ENCODE results near the gene IP6K1.

The IP6K1 gene

DNA sequence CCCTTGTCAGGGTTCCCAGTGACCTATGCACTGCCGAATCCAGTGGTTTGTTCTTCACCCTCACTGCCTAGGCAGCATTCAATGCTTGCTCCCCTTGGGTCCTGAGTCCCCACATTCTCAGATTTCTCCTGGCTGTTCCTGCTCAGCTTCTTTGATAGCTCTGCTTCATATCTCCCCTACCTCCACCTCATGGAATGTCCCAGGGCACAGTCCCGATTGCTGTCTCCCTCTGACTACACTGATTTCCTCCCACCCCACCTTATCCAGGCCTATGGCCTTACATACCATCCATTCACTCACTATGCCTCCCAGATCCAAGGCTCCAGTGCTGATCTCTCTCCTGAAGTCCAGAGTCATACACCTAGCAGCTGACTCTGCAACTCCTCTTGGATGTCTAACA lies 14.8 kb upstream of the IP6K1 start:
- no peak for TF ChIP-seq CTCF (conservative IDR thresholded peaks at IDR 0.05; ENCODE audit: low read depth, low read length)
- H3K4me3 ChIP-seq (ENCODE audit: low read length), result no peak overlapping the region
- no peak for DNase-seq (ENCODE audit: low read depth)

DNA sequence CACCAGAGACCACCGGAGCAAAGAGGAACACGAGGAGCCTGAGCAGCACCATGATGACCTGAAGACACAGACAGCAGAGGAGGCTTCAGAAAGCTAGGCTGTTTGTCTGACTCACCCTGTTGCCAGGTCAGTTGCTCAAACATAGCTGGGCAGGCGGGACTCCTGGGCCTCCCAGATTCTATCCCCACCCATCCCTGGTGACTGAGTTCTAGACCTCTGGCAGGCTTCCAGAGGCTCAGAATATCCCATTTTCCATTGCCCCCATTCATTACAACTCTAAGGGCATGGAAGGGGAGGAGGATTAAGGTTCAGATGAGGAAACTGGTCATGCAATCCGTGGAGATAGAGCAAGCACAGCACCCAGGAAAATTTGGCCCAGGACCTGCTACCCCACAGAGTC lies 13.4 kb upstream of the IP6K1 start, which contains the start of gene CDHR4:
CDHR4 (minus strand) TSS at position 113 of the 400 bp plus-strand sequence; CDS start at position 52, 61 bp downstream.
- no peak for TF ChIP-seq CTCF (conservative IDR thresholded peaks at IDR 0.05; ENCODE audit: low read depth, low read length)
- no peak for DNase-seq (ENCODE audit: low read depth)
- H3K4me3 ChIP-seq (ENCODE audit: low read length), result no peak within 1 kb of the TSS

DNA sequence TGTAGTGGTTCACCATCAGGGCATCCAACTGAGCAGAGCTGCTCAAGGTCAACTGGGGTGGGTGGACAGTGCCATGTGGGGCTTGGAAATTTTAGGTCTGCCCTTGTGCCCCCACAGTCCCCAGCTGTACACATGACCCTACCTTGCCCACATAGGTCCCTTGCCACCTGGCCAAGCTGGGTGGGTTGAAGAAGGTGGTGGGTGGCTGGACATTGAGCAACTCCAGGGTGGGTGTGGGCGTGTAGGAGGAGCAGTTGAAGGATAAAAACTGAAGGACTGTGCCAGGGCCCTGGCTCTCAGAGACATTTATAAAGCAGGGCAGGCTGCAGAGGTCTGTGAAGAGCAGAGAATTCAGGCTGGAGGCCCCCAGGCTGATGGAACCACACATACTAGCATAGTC lies 12.8 kb upstream of the IP6K1 start:
- TF ChIP-seq CTCF (conservative IDR thresholded peaks at IDR 0.05; ENCODE audit: low read depth, low read length), result no peak
- no peak overlapping the region for H3K4me3 ChIP-seq (ENCODE audit: low read length)
- no peak for DNase-seq (ENCODE audit: low read depth)

DNA sequence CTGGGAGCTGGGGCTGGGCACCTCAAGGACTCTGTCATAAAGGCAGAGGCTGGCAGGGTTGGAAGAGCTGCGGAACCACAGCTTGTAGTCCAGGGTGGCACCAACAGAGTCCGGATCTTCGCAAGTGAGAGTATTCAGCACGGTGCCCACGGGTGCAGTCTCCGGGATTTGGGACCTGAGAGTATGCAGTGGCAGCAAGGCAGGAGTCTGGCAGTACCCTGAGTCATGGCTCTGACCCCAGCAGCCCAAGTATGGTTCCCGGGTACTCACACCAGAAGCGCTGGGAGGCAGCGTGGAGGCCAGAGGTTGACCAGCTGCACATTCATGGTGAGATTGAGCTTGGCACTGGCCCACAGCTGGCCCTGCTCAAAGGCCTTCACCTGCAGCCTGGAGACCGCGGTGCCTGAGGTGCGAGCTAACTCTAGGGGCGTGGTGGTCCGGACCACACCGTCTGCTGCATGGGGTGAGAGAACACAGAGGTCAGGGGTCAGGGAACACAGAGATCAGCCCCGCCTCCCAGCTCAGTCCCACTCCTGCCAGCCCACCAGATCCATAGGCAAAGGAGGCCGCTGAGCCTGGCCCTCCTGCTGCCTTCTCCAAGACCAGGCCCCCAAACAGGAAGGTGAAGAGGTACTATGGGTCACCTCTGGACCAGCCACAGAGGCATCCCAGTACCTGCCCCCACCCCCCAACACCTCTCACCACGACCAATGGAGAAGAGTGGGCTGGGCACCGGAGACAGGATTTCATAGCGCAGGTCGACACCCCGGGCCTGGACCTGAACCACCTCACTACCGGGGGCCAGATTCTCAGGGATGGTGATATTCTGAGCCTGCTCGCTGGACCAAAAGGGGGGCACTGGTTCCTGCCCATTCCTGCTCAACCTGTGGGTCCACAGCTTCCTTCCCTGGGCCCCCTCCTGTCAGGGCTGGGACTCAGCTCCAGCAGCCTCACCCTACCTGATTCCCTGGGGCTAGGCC lies 8.9 kb upstream of the IP6K1 start:
- no peak for DNase-seq (ENCODE audit: low read depth)

DNA sequence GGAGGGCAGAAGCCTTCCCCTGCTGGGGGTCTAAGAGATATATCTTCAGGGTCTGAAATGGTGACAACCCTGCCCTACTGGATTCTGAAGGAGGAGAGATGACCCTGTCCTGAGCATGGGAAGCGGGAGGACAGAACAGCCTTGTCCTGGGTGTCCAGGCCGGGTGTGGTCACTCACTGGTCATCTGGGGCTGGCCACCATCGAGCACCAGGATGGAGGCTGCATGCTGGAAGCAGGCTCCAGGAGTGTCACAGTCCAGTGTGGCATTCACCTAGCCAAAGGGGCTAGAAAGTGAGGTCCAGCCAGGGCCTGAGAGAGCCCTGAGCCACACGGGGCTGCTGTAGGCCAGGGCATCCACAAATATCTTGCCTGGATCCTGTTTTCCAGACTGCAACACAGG lies 8.1 kb upstream of the IP6K1 start:
- no peak overlapping the region for H3K4me3 ChIP-seq (ENCODE audit: low read length)
- no peak for DNase-seq (ENCODE audit: low read depth)
- no peak for TF ChIP-seq CTCF (conservative IDR thresholded peaks at IDR 0.05; ENCODE audit: low read depth, low read length)

More for the DNA sequence above, 8.9 kb upstream of the IP6K1 start:
- no peak overlapping the region for H3K4me3 ChIP-seq (ENCODE audit: low read length)
- TF ChIP-seq CTCF (conservative IDR thresholded peaks at IDR 0.05; ENCODE audit: low read depth, low read length), result no peak

DNA sequence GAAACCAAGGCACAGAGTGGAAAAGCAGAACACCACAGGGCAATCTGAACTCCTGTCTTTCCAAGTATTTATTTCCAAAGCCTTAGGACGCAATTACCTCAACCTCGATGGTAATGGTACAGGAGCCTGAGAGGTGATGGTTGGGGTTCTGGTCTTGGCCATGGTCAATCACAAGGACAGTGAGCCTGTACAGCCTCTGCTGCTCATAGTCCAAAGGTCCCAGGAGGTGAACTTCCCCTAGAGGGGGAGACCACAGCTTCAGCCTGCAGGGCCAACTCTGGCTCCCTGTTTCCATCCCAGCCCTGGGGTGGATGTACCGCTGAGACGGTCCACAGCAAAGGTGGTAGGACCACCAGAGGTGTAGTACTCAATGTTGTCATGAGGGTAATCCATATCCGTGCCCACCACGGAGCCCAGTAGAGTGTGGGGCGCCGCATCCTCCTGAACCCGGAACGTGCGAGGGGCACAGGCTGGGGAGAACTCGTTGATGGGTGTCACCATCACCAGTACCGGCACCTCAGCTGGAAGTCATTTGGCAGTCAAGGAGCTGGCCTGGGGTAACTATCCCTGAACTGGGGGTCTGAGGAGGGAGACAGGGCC lies 7.2 kb upstream of the IP6K1 start:
- no peak for TF ChIP-seq CTCF (conservative IDR thresholded peaks at IDR 0.05; ENCODE audit: low read depth, low read length)
- H3K4me3 ChIP-seq (ENCODE audit: low read length), result no peak overlapping the region

More for the DNA sequence above, 7.2 kb upstream of the IP6K1 start:
- DNase-seq (ENCODE audit: low read depth), result no peak
